ENCODE data around the gene MAPKAPK2.

MAPKAPK2 gene

DNA sequence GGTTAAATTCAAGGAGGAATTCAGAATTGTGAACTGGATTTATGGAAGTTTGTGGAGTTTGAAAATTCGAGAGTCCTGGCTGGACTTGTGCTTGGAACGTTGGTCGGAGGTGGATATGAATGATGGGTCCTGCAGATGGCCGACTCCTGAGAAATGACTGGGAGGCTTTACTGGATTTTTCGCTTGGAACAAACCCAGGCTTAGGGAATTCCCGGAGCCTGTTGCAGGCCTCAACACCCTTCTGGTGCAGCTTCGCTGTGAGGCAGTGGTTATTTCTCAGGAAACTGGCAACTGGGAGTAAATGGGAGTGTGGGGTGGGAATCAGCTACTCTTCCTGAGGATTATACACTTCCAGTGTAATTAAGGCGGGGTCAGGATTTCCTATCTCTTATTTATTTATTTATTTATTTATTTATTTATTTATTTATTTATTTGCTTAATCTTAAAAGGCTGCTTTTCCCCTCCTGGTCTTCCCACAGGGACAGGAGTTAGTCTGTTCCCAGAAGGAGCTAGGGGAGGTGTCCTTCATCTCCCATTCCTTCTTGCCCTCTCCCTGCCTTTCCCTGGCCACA is 21.1 kb downstream of the MAPKAPK2 start:
- no peak for DNase-seq

GRCh38 chr1:206706298-206706791 is 21.6 kb downstream of the MAPKAPK2 start:
- DNase-seq: peak; percentile 44

- DNase-seq: no peak
Observed at GRCh38 chr1:206706806-206707366, 22.2 kb downstream of the MAPKAPK2 start.

DNA sequence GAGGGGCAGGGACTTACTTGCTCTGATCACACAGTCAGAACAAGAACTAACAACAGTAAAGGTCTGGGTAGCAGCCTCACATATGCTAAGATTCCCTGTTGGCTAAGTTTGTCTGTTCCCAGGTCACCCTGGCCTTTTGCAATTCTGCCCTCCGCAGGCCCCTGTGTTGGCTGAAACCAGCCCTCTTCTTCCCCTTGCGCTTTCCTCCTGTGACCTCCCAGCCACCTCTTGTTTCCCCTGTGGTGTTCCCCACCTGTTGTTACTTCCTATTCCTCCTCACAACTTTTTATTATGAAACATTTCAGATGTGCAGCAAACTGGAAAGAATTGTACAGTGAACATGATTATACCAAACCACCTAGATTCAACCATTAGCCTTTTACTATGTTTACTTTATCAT is 23.4 kb downstream of the MAPKAPK2 start:
- DNase-seq: peak; percentile 87

- DNase-seq: no peak
Observed at GRCh38 chr1:206708882-206709281, 24.2 kb downstream of the MAPKAPK2 start.

- no peak for DNase-seq
Observed at GRCh38 chr1:206709322-206709721, 24.6 kb downstream of the MAPKAPK2 start.

DNA sequence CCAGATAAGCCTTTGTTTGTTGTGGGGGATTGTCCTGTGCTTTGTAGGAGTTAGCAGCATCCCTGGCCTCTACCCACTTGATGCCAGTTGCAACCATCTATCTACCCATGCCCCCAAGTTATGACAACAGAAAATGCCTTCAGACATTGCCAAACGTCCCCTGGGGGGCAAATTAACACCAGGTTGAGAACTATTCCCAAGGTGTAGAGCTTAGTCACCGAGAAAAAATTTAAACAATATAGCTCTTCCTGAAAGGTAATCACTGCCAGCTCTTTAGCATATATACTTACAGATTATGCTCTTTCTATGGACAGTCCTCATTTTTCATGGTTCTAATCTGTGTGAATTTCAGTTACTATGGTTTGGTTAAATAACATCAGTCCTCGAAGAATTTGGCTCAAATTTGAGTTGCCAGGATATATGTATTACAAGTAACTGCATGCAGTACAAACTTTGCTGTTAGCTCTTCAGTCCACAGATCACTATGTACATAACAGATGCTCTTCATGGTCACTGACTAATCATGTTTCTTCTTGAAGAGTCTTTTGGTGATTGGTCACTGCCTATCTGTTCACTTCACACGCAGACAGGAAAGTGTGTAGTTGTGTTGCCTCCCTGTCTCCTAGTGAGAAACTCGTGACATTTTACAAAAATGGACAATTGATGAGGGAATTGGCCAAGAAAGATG is 25.2 kb downstream of the MAPKAPK2 start:
- DNase-seq: no peak

DNA sequence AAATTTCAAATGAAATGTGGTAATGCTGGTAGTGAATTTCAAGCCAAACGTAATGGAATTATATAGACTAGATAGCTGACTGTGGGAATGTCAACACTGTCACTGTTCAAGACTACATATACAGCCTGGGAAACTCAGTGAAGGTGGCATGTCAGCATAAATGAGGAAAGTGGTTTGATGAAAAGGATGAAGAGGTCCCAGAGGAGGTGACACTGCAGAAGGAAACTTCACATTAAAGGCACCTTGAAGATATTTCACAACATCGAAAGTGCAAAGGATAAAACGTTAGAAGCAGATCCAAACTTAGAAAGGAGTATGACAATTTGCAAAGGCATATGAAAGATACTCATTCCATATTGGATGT is 25.7 kb downstream of the MAPKAPK2 start:
- no peak for DNase-seq

DNA sequence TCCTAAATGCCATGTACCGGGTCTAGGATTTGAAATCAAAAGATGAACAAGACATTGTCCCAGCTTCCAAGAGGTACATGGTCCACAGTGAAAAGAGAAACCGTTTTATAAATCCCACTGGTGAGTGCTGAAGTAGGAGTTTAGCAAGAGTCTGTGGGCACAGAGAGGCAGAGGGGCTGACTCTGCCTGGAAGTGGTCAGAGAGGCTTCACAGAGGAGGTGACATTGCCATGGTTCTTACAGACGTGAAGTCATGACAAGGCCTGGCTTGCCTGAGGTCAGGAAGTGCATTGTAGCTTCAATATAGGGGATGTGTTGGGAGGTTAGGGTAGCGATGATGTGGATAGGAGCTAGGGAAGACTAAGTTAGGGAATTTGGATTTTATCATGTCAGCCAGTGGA is 28.4 kb downstream of the MAPKAPK2 start:
- DNase-seq: peak; percentile 84

- no peak for DNase-seq
Observed at GRCh38 chr1:206713910-206714312, 29.2 kb downstream of the MAPKAPK2 start.

DNA sequence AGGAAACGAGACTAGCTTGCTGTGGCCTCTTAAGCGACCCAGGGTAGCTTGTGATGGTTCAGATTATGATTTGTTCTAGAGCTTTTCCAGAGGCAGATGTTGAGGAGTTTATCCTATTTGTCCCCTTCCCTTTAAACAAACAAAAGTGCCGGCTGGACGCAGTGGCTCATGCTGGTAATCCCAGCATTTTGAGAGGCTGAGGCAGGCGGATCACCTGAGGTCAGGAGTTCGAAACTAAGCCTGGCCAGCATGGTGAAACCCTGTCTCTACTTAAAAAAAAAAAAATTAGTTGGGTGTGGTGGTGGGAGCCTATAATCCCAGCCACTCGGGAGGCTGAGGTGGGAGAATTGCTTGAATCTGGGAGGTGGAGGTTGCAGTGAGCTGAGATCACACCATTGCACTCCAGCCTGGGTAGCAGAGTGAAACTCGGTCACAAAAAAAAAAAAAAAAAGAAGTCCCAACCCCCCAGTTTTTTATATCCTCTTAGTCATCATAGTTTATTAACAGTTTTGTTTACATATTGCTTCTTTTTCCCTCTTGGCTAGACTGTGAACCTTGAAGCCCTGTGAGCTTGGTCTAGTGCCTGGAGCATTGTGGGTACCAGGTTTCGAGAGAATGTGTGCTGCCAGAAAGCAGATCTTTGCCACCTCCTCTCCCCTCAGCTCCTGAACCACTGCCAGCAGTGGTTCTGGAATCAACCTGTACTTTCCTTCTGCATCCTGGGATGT is 29.8 kb downstream of the MAPKAPK2 start:
- peak; percentile 18 for DNase-seq

GRCh38 chr1:206715120-206715519 is 30.4 kb downstream of the MAPKAPK2 start:
- DNase-seq: no peak

- DNase-seq: no peak
Observed at GRCh38 chr1:206715552-206716158, 30.9 kb downstream of the MAPKAPK2 start.

- DNase-seq: peak; percentile 13
Observed at GRCh38 chr1:206716159-206716869, 31.6 kb downstream of the MAPKAPK2 start.

GRCh38 chr1:206716870-206717673 is 32.4 kb downstream of the MAPKAPK2 start:
- peak; percentile 91 for DNase-seq

DNA sequence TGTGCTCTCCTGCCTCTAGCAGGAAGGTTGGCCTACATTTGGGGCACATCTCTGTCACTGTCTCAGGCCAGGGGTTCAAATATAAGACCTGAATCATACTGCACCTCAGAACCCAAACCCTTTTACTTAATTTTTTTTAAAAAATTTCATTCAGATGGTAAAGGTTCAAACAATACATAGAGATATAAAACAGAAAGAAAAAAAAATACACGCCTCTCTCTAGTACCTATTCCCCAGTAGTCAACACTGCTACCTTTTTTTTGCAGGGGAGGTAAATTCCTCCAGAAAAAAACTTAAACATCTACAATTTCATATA is 32.9 kb downstream of the MAPKAPK2 start:
- no peak for DNase-seq

GRCh38 chr1:206719169-206719839 is 34.6 kb downstream of the MAPKAPK2 start:
- no peak for DNase-seq

DNA sequence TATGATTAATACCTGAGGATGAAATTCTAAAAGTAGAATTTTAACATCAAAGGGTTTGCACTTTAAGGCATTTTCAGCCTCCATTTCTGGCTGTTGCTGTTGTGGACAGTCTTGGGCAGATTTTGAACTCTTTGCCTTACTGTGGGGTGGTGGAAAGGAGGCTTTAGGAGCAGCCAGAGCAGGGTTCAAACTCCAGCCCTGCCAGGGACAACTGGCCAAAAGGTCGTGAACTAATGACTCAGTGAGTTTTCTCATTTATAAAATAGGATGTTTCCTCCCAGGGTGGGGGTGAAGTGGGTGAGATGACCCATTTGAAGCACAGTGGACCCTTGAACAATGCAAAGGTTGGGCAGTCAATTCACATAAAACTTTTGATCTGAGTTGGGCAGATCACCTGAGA is 36.7 kb downstream of the MAPKAPK2 start:
- no peak for DNase-seq

GRCh38 chr1:206722751-206723461 is 38.2 kb downstream of the MAPKAPK2 start:
- DNase-seq: no peak

GRCh38 chr1:206723462-206723804 is 38.7 kb downstream of the MAPKAPK2 start:
- DNase-seq: no peak

Data from MV-4-11 (cell line).